GM10248 (cell line): ENCODE results near the gene MTOR.
"Not testable (repeated sequence)": the region's sequence is repeated elsewhere in the genome, so short reads cannot be mapped to it uniquely, and the experiment has no call there.

Source experiments
- CTCF ChIA-PET: fragments of 300-600 bp; sonication (Branson Sonifier 250); formaldehyde crosslinking; extraction: SDS; loops from one replicate; lab custom pipeline; 2021; ENCODE audit warnings: antibody characterized with exemption; lab: Yijun Ruan, JAX
- POLR2A ChIA-PET: fragments of 350-650 bp; sonication (Branson Sonifier 250); formaldehyde crosslinking; extraction: SDS; loops from one replicate; lab custom pipeline; 2020; ENCODE audit warnings: antibody characterized with exemption; lab: Yijun Ruan, JAX
- DNase-seq: peaks from one replicate; pipeline ENCODE4 v3.0.0; 2012; ENCODE audit errors: extremely low spot score
- TF ChIP-seq, protein P1 (sequence below): IDR thresholded peaks from 2 replicates; pipeline ENCODE4 v1.5.1; 2012; ENCODE audit warnings: mild to moderate bottlenecking, low read depth; ENCODE audit errors: extremely low read depth, missing control alignments, control extremely low read depth

MTOR gene

DNA sequence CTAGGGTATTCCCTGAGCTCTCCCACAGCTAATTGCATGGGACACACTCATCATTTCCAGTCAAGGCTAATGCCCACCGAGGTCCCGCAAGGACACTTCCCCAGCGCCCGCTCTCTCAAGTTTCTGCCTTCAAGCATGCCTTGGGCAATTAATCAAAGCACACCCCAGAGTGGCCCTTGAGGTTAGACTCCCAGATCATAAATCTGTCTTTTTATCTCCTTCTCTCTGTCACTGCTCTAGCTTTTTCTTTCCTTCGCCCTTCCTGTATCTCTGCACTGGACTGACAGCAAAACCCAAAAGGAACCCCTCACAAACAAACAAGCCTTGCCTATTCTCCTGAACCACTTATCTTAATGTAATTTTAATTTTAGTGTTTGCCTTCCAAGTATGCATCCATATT, 154.8 kb downstream of the MTOR start:
- TF ChIP-seq, protein P1, sequence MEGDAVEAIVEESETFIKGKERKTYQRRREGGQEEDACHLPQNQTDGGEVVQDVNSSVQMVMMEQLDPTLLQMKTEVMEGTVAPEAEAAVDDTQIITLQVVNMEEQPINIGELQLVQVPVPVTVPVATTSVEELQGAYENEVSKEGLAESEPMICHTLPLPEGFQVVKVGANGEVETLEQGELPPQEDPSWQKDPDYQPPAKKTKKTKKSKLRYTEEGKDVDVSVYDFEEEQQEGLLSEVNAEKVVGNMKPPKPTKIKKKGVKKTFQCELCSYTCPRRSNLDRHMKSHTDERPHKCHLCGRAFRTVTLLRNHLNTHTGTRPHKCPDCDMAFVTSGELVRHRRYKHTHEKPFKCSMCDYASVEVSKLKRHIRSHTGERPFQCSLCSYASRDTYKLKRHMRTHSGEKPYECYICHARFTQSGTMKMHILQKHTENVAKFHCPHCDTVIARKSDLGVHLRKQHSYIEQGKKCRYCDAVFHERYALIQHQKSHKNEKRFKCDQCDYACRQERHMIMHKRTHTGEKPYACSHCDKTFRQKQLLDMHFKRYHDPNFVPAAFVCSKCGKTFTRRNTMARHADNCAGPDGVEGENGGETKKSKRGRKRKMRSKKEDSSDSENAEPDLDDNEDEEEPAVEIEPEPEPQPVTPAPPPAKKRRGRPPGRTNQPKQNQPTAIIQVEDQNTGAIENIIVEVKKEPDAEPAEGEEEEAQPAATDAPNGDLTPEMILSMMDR = no peak
- ChIA-PET POLR2A (no interaction called here), CTCF (no interaction called here)
- no peak for DNase-seq

- TF ChIP-seq, protein P1 = no peak
- POLR2A ChIA-PET = no interaction called here
- CTCF ChIA-PET = no interaction called here
- DNase-seq = no peak
These were observed 156.8 kb downstream of the MTOR start for GRCh38 chr1:11105586-11105985.

GRCh38 chr1:11101347-11101746, 161.0 kb downstream of the MTOR start:
- POLR2A ChIA-PET = no interaction called here
- TF ChIP-seq, protein P1 = no peak
- no peak for DNase-seq
- CTCF ChIA-PET = interaction anchor here (0.9 kb wide), 1 partner anchor 13 kb away, joined by 3 read pairs; no protein-coding TSS in a partner anchor

GRCh38 chr1:11100806-11101205, 161.5 kb downstream of the MTOR start:
- CTCF ChIA-PET = not testable (repeated sequence)

DNA sequence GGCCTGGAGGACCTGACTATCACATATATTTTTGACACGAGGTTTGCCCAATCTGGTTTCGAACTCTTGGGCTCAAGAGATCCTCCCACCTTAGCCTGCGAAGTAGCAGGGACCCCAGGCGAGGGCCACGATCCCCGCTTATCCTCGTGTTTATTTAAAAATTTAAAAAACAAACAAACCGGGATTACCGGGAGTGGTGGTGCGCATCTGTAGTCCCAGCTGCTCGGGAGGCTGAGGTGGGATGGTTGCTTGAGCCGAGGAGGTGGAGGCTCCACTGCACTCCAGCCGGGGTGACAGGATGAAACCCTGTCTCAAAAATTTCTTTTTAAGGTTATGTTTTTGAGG, 162.2 kb downstream of the MTOR start:
- POLR2A ChIA-PET = no interaction called here
- TF ChIP-seq, protein P1 = no peak
- CTCF ChIA-PET = interaction anchor here (1.5 to 2.5 kb wide), 2 partner anchors 62 to 142 kb away, joined by 4 to 20 read pairs; no protein-coding TSS in a partner anchor
- DNase-seq = no peak

More at GRCh38 chr1:11100806-11101205, 161.5 kb downstream of the MTOR start:
- POLR2A ChIA-PET, DNase-seq: not testable (repeated sequence)

- CTCF ChIA-PET = interaction anchor here (1.0 to 2.5 kb wide), 7 partner anchors 10 to 670 kb away, joined by 3 to 20 read pairs (median 4); partner anchors contain the start of gene CENPS
- POLR2A ChIA-PET = no interaction called here
- peak; percentile 99 for DNase-seq
- TF ChIP-seq, protein P1 = no peak
These were observed 162.8 kb downstream of the MTOR start, which contains the start of gene EXOSC10 for GRCh38 chr1:11099310-11100148. TSS of gene EXOSC10 (minus strand) at chr1:11099869. CDS start at chr1:11099831, 38 bp downstream.

DNA sequence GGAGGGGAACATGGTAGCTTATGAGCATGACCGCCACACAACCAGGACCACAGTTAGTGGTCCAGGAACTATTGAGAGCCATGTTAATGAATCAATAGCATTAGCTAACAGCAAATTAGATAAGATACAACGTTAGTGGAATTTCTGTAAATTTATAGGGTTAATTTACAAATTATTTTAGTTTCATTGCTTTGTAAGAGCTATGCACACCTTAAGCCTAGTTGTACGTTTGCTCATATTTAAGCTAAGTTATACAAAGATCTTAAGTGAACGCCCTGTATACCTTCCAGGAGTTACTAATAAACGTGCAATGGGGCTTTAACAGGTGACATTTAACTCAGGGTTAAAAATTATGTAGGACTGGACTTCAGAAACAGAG, 163.4 kb downstream of the MTOR start:
- CTCF ChIA-PET = interaction anchor here (1.0 to 2.5 kb wide), 7 partner anchors 10 to 669 kb away, joined by 3 to 20 read pairs (median 4); partner anchors contain the start of gene CENPS

GRCh38 chr1:11083784-11084183, 178.6 kb downstream of the MTOR start:
- CTCF ChIA-PET, DNase-seq, POLR2A ChIA-PET: not testable (repeated sequence)

More for the DNA sequence above, 163.4 kb downstream of the MTOR start:
- POLR2A ChIA-PET = no interaction called here
- no peak for DNase-seq
- TF ChIP-seq, protein P1 = no peak
